Lower leg skin (tissue), 4 donors: ENCODE measurements around the gene CERS4. TPM values are rescaled to one million over a fixed set of nuclear protein-coding genes. Genes with fewer than 3 reads are reported as not detected.

ENCODE experiments used
- DNase-seq, 2 donors: peaks; one replicate each; pipeline ENCODE4 v3.0.0-alpha.2; 2019; ENCODE audit warnings: low spot score in 2 of 2
- H3K4me3 ChIP-seq: fragments of 200-600 bp; sonication (generic); 2 replicates; pipeline ENCODE4 v1.5.1; 2017; ENCODE audit warnings: mild to moderate bottlenecking, low read depth; ENCODE audit not compliant: poor library complexity, severe bottlenecking
- POLR2A ChIP-seq, 2 donors: fragments of 450-650 bp; IDR thresholded peaks; one replicate each; pipeline ENCODE4 v1.6.1; 2016 to 2017; ENCODE audit warnings: antibody characterized with exemption in 2 of 2, mild to moderate bottlenecking in 1 of 2, moderate library complexity in 1 of 2
- WGBS, 2 donors: methylation state at CpG; one replicate each; pipeline ENCODE4 v1.1.5; 2018; 5-methylcytosine and 5-hydroxymethylcytosine counted together
- intact Hi-C: fragments of 100-400 bp; cut with DNase I; formaldehyde crosslinking; loops from one replicate; pipeline ENCODE4 v1.15.0; 2023; ENCODE audit warnings: low total_unique reads
- total RNA-seq, 4 donors: library from RNA; depleted of rRNA; stranded (reverse); fragments of >200 nt; gene quantifications; one replicate each; pipeline ENCODE4 v1.1.0, GENCODE V29; 2016
- TF ChIP-seq, protein P1 (sequence below), 3 donors: fragments of 450-650 bp; IDR thresholded peaks; one replicate each; pipeline ENCODE4 v1.5.1; 2016; ENCODE audit warnings: antibody characterized with exemption in 3 of 3, mild to moderate bottlenecking in 3 of 3, moderate library complexity in 2 of 3

CERS4 gene
- total RNA-seq, 4 donors from 2014 or later: 104 to 106 (median 105) TPM

DNA sequence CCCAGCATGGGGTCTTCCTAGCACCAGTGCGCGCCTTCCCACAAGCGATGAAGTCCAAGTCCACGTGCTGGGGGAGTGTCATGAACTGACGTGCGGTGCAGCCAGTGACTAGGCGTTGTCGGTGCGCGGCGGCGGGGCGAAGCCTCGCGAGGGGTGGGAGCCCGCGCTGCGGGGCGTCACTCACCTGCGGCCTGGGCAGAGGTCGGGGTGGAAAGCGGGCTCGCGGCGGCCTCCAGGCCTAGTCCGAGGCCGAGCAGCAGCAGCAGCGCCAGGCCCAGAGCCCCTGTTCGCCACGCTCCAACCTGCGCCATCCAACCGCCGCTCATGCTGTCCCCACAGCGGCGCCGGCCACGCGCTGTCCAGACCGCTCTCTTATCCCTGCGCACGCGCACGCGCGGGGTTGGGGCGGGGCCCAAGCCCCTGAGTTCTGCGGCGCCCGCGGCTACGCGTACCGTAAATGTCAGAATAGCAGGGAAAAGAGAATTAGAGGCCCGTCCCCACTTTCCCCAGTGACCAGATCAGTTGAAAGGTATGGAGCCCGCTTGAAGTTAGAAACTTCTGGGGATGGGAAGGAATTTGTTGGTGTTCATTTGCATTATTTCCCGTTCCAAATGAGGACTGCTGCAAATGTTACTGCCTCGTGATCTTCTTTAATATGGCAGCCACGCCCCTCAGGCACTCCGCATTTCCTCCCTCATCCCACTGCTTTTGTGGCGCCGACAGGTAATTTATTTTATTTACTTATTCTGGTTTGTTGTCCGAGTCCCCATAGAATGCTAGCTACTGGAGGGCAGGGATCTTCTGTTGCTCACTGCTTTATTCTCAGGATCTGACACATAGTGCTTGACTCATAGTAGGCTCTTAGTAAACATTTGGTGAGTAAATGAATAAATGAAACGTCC lies 99.0 kb downstream of the CERS4 start, which contains the start of gene CD320:
Gene CD320, minus strand, starts transcription at position 394 of the 902 bp plus-strand sequence. Its CDS starts 68 bp downstream, at position 326.
- intact Hi-C loops: no loop called here
- no peak for TF ChIP-seq POLR2A (IDR thresholded peaks at IDR 0.05)
- TF ChIP-seq, protein P1, sequence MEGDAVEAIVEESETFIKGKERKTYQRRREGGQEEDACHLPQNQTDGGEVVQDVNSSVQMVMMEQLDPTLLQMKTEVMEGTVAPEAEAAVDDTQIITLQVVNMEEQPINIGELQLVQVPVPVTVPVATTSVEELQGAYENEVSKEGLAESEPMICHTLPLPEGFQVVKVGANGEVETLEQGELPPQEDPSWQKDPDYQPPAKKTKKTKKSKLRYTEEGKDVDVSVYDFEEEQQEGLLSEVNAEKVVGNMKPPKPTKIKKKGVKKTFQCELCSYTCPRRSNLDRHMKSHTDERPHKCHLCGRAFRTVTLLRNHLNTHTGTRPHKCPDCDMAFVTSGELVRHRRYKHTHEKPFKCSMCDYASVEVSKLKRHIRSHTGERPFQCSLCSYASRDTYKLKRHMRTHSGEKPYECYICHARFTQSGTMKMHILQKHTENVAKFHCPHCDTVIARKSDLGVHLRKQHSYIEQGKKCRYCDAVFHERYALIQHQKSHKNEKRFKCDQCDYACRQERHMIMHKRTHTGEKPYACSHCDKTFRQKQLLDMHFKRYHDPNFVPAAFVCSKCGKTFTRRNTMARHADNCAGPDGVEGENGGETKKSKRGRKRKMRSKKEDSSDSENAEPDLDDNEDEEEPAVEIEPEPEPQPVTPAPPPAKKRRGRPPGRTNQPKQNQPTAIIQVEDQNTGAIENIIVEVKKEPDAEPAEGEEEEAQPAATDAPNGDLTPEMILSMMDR (IDR thresholded peaks at IDR 0.05): no peak
- DNase-seq: peak; percentile 78 to 97
- WGBS, 2 donors: 0% methylated on average over 39 to 53 of the region's 63 CpGs
- H3K4me3 ChIP-seq: peak within 1 kb of the TSS; percentile 23

DNA sequence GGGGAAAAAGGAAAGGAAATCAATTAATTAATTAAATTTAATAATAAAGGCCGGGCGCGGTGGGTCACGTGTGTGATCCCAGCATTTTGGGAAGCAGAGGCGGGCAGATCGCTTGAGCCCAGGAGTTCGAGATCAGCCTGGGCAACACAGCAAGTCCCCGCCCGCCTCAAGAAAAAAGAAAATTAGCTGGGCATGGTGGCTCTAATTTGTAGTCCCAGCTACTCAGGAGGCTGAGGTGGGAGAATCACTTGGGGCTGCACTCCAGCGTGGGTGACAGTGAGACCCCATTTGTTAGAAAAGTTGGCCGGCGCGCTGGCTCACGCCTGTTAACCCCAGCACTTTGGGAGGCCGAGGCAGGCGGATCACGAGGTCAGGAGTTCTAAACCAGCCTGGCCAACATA lies 99.7 kb downstream of the CERS4 start:
- intact Hi-C loops: no loop called here
- TF ChIP-seq, protein P1 (IDR thresholded peaks at IDR 0.05): no peak
- TF ChIP-seq POLR2A (IDR thresholded peaks at IDR 0.05): no peak
- H3K4me3 ChIP-seq: no peak overlapping the region
- WGBS, 2 donors: 62 to 65% methylated on average over 17 of the region's 17 CpGs
- peak in 1 of 2 donors; percentile 72 for DNase-seq

DNA sequence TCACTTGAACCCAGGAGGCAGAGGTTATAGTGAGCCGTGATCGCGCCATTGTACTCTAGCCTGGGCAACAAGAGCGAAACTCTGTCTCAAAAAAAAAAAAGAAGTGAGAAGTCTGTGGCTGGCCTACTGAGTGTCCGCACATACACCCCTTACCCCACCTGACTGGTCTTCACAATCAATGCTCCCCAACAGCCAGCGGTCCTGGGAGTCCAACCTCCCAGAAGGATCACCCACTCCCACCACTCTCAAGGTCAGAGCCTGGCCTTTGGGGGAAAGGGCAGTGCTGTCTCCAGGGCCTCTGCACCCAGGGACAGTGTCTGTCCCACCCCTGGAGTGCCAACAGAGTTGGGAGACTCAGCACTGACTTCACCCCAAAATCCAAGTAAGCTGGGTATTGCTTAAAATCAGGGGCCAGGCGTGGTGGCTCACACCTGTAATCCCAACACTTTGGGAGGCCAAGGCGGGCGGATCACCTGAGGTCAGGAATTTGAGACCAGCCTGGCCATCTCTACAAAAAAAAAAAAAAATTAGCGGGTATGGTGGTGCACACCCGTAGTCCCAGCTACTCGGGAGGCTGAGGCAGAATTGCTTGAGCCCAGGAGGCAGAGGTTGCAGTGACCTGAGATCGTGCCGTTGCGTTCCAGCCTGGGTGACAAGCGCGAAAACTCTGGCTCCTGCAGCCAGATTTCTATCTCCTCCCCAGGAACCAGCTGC lies 101.3 kb downstream of the CERS4 start:
- DNase-seq: peak in 1 of 2 donors; percentile 52
- H3K4me3 ChIP-seq: no peak overlapping the region
- TF ChIP-seq, protein P1 (IDR thresholded peaks at IDR 0.05): no peak
- no peak for TF ChIP-seq POLR2A (IDR thresholded peaks at IDR 0.05)
- intact Hi-C loops: no loop called here
- 93 to 96% methylated on average over 17 of the region's 17 CpGs for WGBS, 2 donors

DNA sequence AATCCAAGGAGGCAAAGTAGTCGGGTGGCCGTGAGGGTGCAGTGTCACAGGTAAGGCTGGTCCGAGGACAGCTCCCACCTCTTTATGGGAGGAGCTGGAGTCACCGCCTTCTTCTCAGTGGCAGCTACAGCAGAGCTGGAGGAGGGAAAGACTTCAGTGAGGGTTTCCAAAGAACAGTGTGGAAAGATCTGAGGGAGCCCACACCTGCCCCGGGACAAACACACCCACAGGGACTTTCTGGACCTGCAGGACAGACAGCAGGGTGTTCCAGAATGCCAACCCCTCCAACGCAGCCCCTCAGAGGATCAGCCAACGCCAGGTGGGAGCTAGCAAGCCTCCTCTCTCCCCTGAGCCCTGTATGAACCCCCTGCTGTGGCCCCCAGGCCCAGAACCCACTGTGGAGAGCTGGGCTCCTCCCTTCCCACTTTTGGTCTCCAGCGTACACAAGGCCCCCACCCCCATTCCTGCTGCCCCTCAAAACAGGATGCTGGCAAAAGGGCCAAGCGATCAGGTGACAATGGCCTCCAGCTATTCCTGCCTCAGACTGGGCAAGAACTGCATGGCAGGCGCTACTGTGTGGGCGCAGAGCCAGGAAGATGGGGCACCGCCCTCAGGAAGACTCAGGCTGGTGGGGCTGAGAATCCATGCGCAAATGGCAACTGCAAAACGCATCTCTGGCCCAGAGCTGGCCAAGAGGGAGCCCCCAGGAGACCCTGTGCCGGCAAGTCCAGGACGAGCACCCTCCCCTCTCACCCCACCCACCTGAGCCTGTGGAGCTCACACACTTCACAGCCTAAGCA lies 102.5 kb downstream of the CERS4 start:
- TF ChIP-seq POLR2A (IDR thresholded peaks at IDR 0.05): no peak
- TF ChIP-seq, protein P1 (IDR thresholded peaks at IDR 0.05): no peak
- intact Hi-C loops: no loop called here
- DNase-seq: peak; percentile 41 to 91
- 40 to 43% methylated on average over 14 to 16 of the region's 16 CpGs for WGBS, 2 donors
- H3K4me3 ChIP-seq: no peak overlapping the region

Other genes with a start within 250 kb of the CERS4 start
- 10 to 100 TPM; 24.8 to 49.2 (median 30.9) TPM for gene ELAVL1, start 203.7 kb upstream of the CERS4 start, total RNA-seq
- under 1 TPM in 1 of 4 donors, not detected in 3; 0.81 TPM for gene CCL25, start 156.6 kb upstream of the CERS4 start, total RNA-seq
- 1 to 10 TPM in 1 of 4 donors, under 1 TPM in 1, not detected in 2; 0.04 to 2.1 TPM for gene FBN3, start 59.8 kb upstream of the CERS4 start, total RNA-seq
- gene CD320, start 99.0 kb downstream of the CERS4 start, total RNA-seq: 10 to 100 TPM in 3 of 4 donors, 1 to 10 TPM in 1; 9.0 to 23.6 (median 16.8) TPM
- gene NDUFA7, start 112.0 kb downstream of the CERS4 start, total RNA-seq: 10 to 100 TPM; 24.5 to 39.5 (median 32.3) TPM
- 100 to 1,000 TPM; 427 to 879 (median 727) TPM for gene RPS28, start 112.1 kb downstream of the CERS4 start, total RNA-seq
- gene KANK3, start 133.9 kb downstream of the CERS4 start, total RNA-seq: 10 to 100 TPM in 2 of 4 donors, 1 to 10 TPM in 2; 7.6 to 16.7 (median 11.4) TPM
- gene ANGPTL4, start 154.8 kb downstream of the CERS4 start, total RNA-seq: 10 to 100 TPM; 11.8 to 51.8 (median 34.7) TPM
- 100 to 1,000 TPM in 1 of 4 donors, 10 to 100 TPM in 3; 40.6 to 125 (median 56.8) TPM for gene RAB11B, start 181.0 kb downstream of the CERS4 start, total RNA-seq
- 100 to 1,000 TPM in 1 of 4 donors, 10 to 100 TPM in 3; 53.5 to 110 (median 60.8) TPM for gene MARCHF2, start 203.9 kb downstream of the CERS4 start, total RNA-seq
- gene HNRNPM, start 235.6 kb downstream of the CERS4 start, total RNA-seq: 100 to 1,000 TPM in 1 of 4 donors, 10 to 100 TPM in 3; 60.4 to 103 (median 79.7) TPM